HK-2 (cell line): ENCODE results near the gene LZIC.
"Not testable (repeated sequence)": the region's sequence is repeated elsewhere in the genome, so short reads cannot be mapped to it uniquely, and the experiment has no call there.

Source experiments
- DNase-seq: peaks from one replicate; pipeline ENCODE4 v3.0.0-alpha.2; 2018; ENCODE audit not compliant: unreplicated experiment

The LZIC gene

GRCh38 chr1:9942939-9943788, at the start of gene LZIC, which contains the start of gene NMNAT1:
TSS of gene LZIC (minus strand) at chr1:9943391. CDS start at chr1:9936619, 6,772 bp downstream.
TSS of gene NMNAT1 (plus strand) at chr1:9943475. CDS start at chr1:9972074, 28,599 bp downstream.
- DNase-seq = peak; percentile 96

GRCh38 chr1:9992910-9993309, 49.7 kb upstream of the LZIC start:
- DNase-seq = no peak

GRCh38 chr1:9990944-9991343, 47.8 kb upstream of the LZIC start:
- no peak for DNase-seq

- DNase-seq = no peak
Observed at GRCh38 chr1:9989773-9990172, 46.6 kb upstream of the LZIC start.

GRCh38 chr1:9985001-9985400, 41.8 kb upstream of the LZIC start:
- DNase-seq = no peak

GRCh38 chr1:9984253-9984652, 41.1 kb upstream of the LZIC start:
- no peak for DNase-seq

- no peak for DNase-seq
Observed at GRCh38 chr1:9960706-9961562, 17.7 kb upstream of the LZIC start.

- DNase-seq = no peak
Observed at GRCh38 chr1:9960011-9960410, 16.8 kb upstream of the LZIC start.

- no peak for DNase-seq
Observed at GRCh38 chr1:9957726-9958125, 14.5 kb upstream of the LZIC start.

- no peak for DNase-seq
Observed at GRCh38 chr1:9946315-9946714, 3.1 kb upstream of the LZIC start.

GRCh38 chr1:9942399-9942938, 722 bp downstream of the LZIC start:
- DNase-seq = no peak

- no peak for DNase-seq
Observed at GRCh38 chr1:9929431-9930385, 13.5 kb downstream of the LZIC start.

- DNase-seq = peak; percentile 21
Observed at GRCh38 chr1:9927259-9927658, 15.9 kb downstream of the LZIC start.

GRCh38 chr1:9922342-9922741, 20.8 kb downstream of the LZIC start:
- DNase-seq = no peak

GRCh38 chr1:9920606-9921005, 22.6 kb downstream of the LZIC start:
- DNase-seq = no peak

- no peak for DNase-seq
Observed at GRCh38 chr1:9917901-9918300, 25.3 kb downstream of the LZIC start.

GRCh38 chr1:9917495-9917894, 25.7 kb downstream of the LZIC start:
- not testable (repeated sequence) for DNase-seq

GRCh38 chr1:9916452-9916851, 26.7 kb downstream of the LZIC start:
- DNase-seq = no peak

- DNase-seq = no peak
Observed at GRCh38 chr1:9914610-9914937, 28.6 kb downstream of the LZIC start.

GRCh38 chr1:9912264-9912936, 30.8 kb downstream of the LZIC start:
- DNase-seq = no peak
